ENCODE results near the gene LENG8.

DNA sequence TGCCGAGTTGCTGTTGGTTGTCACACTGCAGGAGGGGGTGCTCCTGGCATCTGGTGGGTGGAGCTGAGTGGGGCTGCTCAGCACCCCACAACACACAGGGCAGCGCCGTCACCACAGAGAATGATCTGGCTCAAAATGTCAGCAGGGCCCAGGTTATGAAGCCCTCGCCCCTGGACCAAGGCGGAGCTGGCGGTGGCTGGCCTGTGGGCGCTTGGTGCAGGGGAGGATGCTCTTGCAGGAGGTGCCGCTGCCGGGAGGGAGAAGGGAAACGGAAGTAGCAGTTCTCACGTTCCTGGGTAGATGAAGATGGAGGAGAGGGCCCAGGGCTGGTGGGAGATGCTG is 14.2 kb upstream of the LENG8 start:
- TF ChIP-seq POLR2A (IDR thresholded peaks at IDR 0.05; ENCODE audit: insufficient read depth in 1 of 2, low read depth in 2 of 2, low read length in 2 of 2) (no peak), POLR2AphosphoS5 (IDR thresholded peaks at IDR 0.05; ENCODE audit: low read depth, low read length) (no peak), ZNF720 (CRISPR knock-in tag; IDR thresholded peaks at IDR 0.05) (no peak), RBM22 (optimal IDR thresholded peaks at IDR 0.05; ENCODE audit: low read length) (no peak), ZNF792 (CRISPR knock-in tag; IDR thresholded peaks at IDR 0.05) (no peak), KDM4B (CRISPR knock-in tag; IDR thresholded peaks at IDR 0.05) (no peak), SALL1 (CRISPR knock-in tag; IDR thresholded peaks at IDR 0.05) (no peak), TEAD2 (CRISPR knock-in tag; IDR thresholded peaks at IDR 0.05) (no peak), ZNF564 (CRISPR knock-in tag; IDR thresholded peaks at IDR 0.05) (no peak)
- TF ChIP-seq, protein P1, sequence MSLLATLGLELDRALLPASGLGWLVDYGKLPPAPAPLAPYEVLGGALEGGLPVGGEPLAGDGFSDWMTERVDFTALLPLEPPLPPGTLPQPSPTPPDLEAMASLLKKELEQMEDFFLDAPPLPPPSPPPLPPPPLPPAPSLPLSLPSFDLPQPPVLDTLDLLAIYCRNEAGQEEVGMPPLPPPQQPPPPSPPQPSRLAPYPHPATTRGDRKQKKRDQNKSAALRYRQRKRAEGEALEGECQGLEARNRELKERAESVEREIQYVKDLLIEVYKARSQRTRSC (CRISPR knock-in tag; IDR thresholded peaks at IDR 0.05; ENCODE audit: low read depth), result no peak

Data from HepG2 (cell line).